Epidermal melanocyte (primary cell): ENCODE data around the gene LMAN2L.

Source experiments
- DNase-seq: peaks from one replicate; pipeline ENCODE4 v3.0.0; 2011; ENCODE audit warnings: low spot score; ENCODE audit not compliant: insufficient read length

Gene LMAN2L

DNA sequence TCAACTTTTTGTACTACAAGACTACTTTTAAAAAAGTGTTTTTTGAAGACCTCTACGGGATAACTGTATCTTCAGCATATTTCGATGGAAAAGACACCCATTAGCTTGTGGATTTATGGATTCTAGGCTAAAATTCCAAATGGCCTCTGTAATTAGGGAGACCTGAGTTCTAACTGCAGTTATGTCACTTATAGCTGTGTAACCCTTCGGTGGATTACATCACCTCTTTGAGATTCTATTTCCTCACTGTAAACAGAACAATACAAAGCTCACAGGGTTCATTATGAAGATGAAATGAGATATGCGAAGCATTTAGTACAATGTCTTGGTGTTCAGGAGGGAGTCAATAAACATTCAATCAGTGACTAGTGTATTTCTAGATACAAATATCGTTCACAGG lies 24.2 kb downstream of the LMAN2L start:
- no peak for DNase-seq

DNA sequence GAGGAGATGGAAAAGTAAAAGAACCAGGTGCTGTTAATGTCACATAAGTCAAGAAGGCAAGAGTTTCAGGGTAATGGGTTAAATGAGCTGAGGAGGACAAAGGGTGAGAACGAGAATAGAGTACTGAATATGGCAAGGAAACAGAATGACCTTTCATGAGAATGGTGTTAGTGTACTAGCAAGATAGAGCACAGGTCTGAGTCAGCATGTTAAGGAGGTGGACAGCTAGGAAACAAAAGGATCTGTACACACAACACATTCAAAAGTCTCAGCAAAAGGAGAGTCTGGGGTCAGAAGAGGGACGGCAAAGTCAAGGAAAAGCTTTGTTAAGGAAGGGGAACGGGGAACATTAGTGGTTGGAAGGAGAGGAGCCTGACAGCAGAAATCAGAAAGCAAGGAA lies 28.9 kb downstream of the LMAN2L start:
- DNase-seq = no peak

GRCh38 chr2:96703021-96703751 lies 36.7 kb downstream of the LMAN2L start:
- DNase-seq = no peak

- no peak for DNase-seq
Observed at GRCh38 chr2:96702098-96702785, 37.6 kb downstream of the LMAN2L start.

DNA sequence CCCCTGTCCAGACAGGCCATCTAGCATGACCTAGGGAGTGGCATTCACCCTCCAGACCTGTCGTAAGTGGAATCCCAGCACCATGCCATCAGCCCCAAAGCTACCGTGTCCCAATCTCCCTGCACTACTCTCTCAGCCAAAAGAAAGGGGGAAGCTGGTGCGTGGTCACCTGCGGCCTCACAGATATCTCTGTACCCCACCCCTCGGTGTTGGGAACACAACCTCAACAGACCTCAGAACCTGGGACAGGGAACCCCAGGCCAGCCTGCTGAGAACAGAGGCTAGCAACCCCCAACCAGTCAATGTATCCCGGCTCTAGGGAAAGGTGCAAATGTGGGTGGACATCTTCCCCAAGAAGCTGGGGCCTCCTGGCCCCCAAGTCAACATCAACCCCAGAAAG lies 38.2 kb downstream of the LMAN2L start:
- no peak for DNase-seq

DNA sequence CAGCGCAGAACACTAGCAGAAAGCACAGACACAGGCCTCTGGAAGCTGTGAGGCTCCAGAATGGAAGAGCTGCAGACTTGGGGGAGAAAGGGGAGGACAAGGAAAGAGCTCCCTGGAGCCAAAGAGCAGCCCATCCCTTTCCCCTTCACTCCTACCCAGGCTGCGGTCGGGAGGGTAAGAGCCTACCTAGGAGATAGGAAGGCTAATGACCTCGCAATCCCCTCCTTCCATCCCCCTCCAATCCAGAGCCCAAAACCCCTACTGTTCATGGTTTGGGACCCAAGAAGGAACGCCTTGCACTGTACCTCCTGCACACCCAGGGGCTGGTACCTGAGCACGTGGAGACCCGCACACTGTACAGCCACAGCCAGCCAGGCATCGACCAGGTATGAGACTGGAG lies 39.8 kb downstream of the LMAN2L start:
- no peak for DNase-seq

DNA sequence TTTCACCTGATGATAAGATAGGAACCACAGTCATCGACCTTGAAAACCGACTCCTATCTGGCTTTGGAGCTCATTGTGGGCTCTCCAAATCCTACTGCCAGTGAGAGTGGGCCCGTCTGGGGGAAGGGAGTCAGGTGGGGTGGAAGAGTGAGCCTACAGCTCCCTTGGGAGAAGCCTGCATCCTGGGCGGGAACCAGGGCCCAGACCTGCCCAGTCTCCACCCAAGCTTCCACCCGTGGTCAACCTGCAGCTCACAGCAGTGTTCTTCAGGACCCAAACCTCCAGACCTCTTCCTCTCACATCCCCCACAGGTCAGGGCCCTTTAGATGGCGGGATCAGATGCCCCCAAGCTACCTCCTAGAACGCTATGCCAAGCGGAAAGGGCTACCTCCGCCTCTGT lies 40.2 kb downstream of the LMAN2L start:
- DNase-seq = no peak

DNA sequence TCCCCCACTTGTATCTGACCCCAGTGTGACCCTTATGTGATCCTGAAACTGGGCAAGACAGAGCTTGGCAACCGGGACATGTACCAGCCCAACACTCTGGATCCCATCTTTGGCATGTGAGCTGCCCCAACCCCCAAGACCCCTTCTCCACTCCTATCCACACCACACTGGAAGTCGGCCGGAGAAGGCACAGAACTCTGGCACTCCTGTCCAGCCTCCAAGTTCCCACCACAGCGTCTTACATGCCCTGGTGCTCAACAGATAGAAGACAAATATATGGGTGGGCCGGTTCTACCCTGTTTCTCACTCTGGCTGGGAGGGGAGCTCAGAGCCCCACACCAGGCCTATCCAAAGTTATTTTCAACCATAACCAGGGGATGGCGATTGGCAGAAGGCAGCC lies 40.8 kb downstream of the LMAN2L start:
- DNase-seq = no peak

DNA sequence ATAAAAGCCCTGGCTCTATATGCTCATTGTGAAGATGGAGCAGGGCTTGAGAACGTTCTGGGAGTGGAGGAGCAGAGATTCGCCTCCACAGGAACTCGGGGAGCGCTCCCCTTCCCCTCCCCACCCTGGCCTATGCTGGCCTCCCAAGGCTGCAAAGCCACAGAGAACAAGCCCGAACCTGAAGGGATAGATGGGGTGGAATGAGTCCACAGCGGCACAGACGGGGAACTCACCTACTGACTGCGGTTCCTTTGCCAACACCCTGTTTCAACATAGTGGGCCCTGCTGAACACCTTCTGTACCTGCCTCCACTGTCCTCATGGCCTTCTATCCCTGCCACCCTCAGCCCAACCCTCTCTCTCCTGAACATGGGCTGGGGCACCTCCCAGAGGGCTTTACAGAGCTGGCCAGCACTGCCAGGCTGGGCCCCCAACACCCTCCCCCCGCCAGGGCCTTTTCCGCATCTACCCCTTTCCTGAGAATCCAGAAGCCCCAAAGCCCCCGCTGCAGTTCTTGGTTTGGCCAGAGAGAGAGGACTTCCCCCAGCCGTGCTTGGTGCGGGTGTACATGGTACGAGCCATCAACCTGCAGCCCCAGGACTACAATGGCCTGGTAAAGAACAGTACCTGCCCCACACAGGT lies 41.5 kb downstream of the LMAN2L start:
- no peak for DNase-seq

DNA sequence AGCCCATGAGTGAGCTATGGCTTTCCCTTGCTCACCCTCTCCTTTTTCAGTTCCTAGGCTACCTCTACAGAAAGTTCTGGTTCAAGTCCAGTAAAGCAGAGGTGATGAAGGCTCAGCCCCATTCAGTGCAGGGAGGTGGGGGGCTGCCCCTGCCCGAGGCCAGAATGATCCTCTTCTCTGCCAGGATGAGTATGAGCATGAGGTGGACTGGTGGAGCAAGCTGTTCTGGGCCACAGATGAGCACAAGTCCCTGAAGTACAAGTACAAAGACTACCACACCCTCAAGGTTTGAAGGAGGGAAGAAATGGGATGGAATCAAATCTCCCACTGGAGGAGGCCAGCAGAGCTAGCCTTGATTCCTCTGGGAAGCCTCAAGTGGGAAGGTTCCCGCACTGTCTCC lies 42.4 kb downstream of the LMAN2L start:
- DNase-seq = no peak

DNA sequence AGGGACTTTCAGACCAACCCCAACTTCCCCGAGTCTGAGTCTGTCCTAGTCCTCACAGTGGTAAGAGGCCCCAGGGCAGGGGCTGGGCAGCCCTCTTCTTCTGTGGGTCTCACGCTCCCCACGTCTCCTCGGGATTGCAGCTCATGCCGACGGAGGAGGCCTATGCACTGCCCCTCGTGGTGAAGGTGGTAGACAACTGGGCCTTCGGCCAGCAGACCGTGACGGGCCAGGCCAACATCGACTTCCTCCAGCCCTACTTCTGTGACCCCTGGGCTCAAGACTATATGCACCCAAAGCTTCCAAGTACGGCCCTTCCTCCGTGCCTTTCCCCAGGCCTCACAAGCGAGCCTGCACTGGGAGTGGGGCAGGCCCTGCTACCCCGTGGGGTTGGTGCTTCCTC lies 44.3 kb downstream of the LMAN2L start:
- no peak for DNase-seq

- no peak for DNase-seq
Observed at GRCh38 chr2:96694816-96695455, 44.9 kb downstream of the LMAN2L start.

DNA sequence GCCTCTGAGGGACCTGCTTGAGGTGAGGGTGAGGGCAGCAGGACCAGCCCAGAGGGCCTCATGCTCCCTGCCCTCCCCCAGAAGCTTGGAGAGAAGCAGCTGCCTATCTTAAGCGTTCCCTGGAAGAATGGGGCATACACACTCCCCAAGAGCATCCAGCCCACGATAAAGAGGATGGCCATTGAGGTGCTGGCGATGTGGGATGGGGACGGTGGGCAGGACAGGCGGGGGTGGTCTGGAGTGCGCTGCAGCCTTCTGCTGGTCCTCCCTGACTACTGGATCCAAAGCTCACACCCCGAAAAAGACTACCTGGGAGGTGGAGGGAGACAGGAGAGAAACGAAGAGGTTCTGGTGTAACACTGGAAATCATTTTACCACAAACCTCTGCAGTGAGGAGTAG lies 45.6 kb downstream of the LMAN2L start:
- no peak for DNase-seq

DNA sequence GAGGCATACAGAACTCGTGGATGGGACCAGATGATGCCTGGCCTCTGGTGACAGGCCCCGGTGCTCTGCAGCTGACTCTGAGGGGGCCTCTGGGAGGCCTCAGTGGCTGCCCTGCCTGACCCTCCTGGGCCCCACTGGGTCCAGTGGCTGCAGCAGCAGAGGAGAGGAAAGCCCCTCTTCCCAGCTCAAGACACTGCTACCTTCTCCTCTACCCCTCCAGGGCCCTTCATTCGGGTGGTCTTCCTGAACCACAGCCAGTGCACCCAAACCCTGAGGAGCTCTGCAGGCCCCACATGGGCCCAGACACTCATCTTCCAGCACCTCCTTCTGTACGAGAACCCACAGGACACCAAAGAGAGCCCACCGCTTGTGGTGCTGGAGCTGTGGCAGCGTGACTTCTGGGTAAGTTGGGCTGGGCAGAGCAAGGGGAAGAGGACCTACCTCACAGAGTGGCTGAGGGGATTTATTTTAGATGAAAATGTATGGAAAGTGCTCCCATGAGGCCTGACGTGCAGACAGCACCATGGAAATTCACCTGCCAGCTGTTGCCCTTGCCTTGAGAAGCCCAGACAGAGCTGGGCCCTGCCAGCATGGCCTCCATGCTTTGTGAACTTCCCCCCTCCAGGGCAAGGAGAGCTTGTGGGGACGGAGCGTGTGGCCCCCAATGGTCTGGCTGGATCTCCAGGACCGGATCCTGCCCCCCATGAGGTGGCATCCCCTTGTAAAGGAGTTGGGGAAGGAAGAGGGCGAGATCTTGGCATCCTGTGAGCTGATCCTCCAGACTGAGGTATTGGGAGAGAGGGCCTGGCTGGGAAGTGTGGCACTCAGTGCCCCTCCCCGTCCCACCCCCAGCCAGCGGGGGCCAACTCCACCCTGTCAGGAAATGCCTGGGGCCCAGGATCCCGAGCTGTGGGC lies 46.3 kb downstream of the LMAN2L start:
- DNase-seq = no peak

- DNase-seq = no peak
Observed at GRCh38 chr2:96692094-96692971, 47.5 kb downstream of the LMAN2L start.

- DNase-seq = no peak
Observed at GRCh38 chr2:96691022-96691612, 48.7 kb downstream of the LMAN2L start.

- DNase-seq = no peak
Observed at GRCh38 chr2:96690306-96691021, 49.4 kb downstream of the LMAN2L start.

- no peak for DNase-seq
Observed at GRCh38 chr2:96689431-96689991, 50.4 kb downstream of the LMAN2L start.
